ENCODE measurements around the gene PPM1F.
"Not testable (repeated sequence)": the region's sequence is repeated elsewhere in the genome, so short reads cannot be mapped to it uniquely, and the experiment has no call there.

The PPM1F gene

GRCh38 chr22:21917181-21917958 lies 35.3 kb downstream of the PPM1F start:
- no peak for TF ChIP-seq CTCF (IDR thresholded peaks at IDR 0.05; ENCODE audit: insufficient read depth, low read length, missing control alignments)
- no peak for DNase-seq (ENCODE audit: low read depth, low spot score)
- CTCF ChIA-PET, result interaction anchor here (0.6 to 2.4 kb wide), 6 partner anchors 7 to 203 kb away, joined by 3 to 9 read pairs (median 4); no protein-coding TSS in a partner anchor
- H3K4me3 ChIP-seq (ENCODE audit: low read depth, low read length), result no peak overlapping the region
- POLR2A ChIA-PET, result no interaction called here

- DNase-seq (ENCODE audit: low read depth, low spot score), result no peak
- H3K4me3 ChIP-seq (ENCODE audit: low read depth, low read length), result no peak overlapping the region
- no peak for TF ChIP-seq CTCF (IDR thresholded peaks at IDR 0.05; ENCODE audit: insufficient read depth, low read length, missing control alignments)
- POLR2A ChIA-PET, result no interaction called here
- CTCF ChIA-PET, result interaction anchor here (0.8 to 2.4 kb wide), 6 partner anchors 8 to 202 kb away, joined by 3 to 9 read pairs (median 4); no protein-coding TSS in a partner anchor
Measured at GRCh38 chr22:21916309-21916918, 36.2 kb downstream of the PPM1F start.

GRCh38 chr22:21915624-21916308 lies 36.9 kb downstream of the PPM1F start:
- H3K4me3 ChIP-seq (ENCODE audit: low read depth, low read length), result no peak overlapping the region
- no peak for TF ChIP-seq CTCF (IDR thresholded peaks at IDR 0.05; ENCODE audit: insufficient read depth, low read length, missing control alignments)
- DNase-seq (ENCODE audit: low read depth, low spot score), result no peak
- ChIA-PET POLR2A (no interaction called here), CTCF (interaction anchor here (1.0 to 2.4 kb wide), 4 partner anchors 9 to 32 kb away, joined by 3 to 9 read pairs (median 6); no protein-coding TSS in a partner anchor)

GRCh38 chr22:21914033-21914642 lies 38.5 kb downstream of the PPM1F start:
- H3K4me3 ChIP-seq (ENCODE audit: low read depth, low read length); POLR2A ChIA-PET; DNase-seq (ENCODE audit: low read depth, low spot score): not testable (repeated sequence)
- CTCF ChIA-PET, result interaction anchor here (1.0 kb wide), 1 partner anchor 24 kb away, joined by 3 read pairs; no protein-coding TSS in a partner anchor

- H3K4me3 ChIP-seq (ENCODE audit: low read depth, low read length); DNase-seq (ENCODE audit: low read depth, low spot score); POLR2A ChIA-PET: not testable (repeated sequence)
- CTCF ChIA-PET, result interaction anchor here (1.6 kb wide), 1 partner anchor 27 kb away, joined by 3 read pairs; no protein-coding TSS in a partner anchor
Measured at GRCh38 chr22:21910367-21910766, 42.3 kb downstream of the PPM1F start.

- ChIA-PET CTCF (interaction anchor here (1.6 kb wide), 1 partner anchor 27 kb away, joined by 3 read pairs; no protein-coding TSS in a partner anchor), POLR2A (no interaction called here)
- TF ChIP-seq CTCF (IDR thresholded peaks at IDR 0.05; ENCODE audit: insufficient read depth, low read length, missing control alignments), result no peak
- DNase-seq (ENCODE audit: low read depth, low spot score), result no peak
- no peak overlapping the region for H3K4me3 ChIP-seq (ENCODE audit: low read depth, low read length)
Measured at GRCh38 chr22:21909871-21910270, 42.8 kb downstream of the PPM1F start.
